Esophagus muscularis mucosa (tissue), 3 donors: ENCODE results near the gene ACER3.

Experiments used
- POLR2A ChIP-seq: fragments of 450-650 bp; IDR thresholded peaks from one replicate; pipeline ENCODE4 v1.6.1; 2017; ENCODE audit warnings: antibody characterized with exemption, moderate library complexity, mild to moderate bottlenecking, low read depth
- POLR2AphosphoS5 ChIP-seq, 2 donors: sonication (generic); formaldehyde crosslinking; IDR thresholded peaks; one replicate each; pipeline ENCODE4 v1.6.1; 2017; ENCODE audit warnings: antibody characterized with exemption in 2 of 2
- TF ChIP-seq, protein P1 (sequence below), 3 experiments: fragments of 200-600 bp in 2 of 3; fragments of 450-650 bp in 1 of 3; sonication (generic) in 2 of 3; IDR thresholded peaks; one replicate each; pipeline ENCODE4 v1.5.1; 2017 to 2019; ENCODE audit warnings: antibody characterized with exemption in 3 of 3, mild to moderate bottlenecking in 2 of 3, moderate library complexity in 1 of 3

DNA sequence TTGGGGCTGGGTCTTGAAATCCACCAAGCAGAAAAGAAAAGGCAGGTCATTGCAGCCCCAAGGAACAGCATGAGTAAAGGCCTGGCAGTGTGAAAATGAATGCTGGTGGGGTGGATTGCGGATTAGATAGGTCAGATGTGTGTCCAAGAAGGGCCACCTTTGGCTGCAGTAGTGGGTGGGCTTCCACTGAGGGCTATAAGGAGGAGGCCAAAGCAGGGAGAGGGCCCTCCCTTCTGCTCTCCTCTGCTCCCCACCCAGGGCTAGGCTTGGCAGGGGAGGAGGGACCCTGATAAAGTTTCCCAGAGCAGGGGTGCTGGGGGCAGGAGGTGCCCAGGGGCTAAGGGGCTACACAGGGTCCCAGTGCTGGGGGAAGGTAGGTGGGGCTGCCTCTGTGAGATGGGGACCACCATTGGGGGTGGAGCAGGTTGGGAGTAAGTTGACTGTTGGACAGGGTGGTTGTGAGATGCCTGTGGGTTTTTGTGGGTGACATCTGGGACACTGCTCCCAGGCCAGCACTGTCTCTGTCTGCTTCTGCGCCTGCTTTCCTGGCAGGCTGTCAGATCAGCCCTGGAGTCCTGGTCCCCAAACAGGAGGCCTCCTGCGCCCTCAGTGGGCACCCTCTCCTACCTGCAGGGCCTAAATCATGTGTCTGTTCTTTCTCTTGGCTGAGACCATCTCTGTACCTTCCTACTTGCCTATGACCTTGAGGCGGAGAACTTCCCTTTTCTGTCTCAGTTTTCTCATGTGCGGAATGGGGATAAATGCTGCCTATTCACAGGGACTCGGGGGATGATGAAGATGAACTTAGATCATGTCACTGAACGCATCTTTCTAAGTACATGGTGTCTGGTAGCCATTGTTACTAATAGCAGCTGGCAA is 208.0 kb downstream of the ACER3 start:
- TF ChIP-seq, protein P1, sequence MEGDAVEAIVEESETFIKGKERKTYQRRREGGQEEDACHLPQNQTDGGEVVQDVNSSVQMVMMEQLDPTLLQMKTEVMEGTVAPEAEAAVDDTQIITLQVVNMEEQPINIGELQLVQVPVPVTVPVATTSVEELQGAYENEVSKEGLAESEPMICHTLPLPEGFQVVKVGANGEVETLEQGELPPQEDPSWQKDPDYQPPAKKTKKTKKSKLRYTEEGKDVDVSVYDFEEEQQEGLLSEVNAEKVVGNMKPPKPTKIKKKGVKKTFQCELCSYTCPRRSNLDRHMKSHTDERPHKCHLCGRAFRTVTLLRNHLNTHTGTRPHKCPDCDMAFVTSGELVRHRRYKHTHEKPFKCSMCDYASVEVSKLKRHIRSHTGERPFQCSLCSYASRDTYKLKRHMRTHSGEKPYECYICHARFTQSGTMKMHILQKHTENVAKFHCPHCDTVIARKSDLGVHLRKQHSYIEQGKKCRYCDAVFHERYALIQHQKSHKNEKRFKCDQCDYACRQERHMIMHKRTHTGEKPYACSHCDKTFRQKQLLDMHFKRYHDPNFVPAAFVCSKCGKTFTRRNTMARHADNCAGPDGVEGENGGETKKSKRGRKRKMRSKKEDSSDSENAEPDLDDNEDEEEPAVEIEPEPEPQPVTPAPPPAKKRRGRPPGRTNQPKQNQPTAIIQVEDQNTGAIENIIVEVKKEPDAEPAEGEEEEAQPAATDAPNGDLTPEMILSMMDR (IDR thresholded peaks at IDR 0.05), result no peak
- TF ChIP-seq POLR2AphosphoS5 (IDR thresholded peaks at IDR 0.05), result no peak
- TF ChIP-seq POLR2A, result no peak
